ENCODE results near the gene PCNX1. TPM values are rescaled to one million over a fixed set of nuclear protein-coding genes. Genes with fewer than 3 reads are reported as not detected.

Gene PCNX1
- total and polyA plus RNA-seq, 2 donors (not counting 1 experiment from before 2014, with no cell fraction given) = 17.0 to 84.5 TPM

- Histone ChIP-seq H3K9ac (ENCODE audit: low read length) (no peak overlapping the region), H3K36me3 (replicated peaks in 1 of 2; ENCODE audit: control extremely low read depth in 1 of 2, control insufficient read depth in 1 of 2, extremely low read depth in 1 of 2, insufficient read depth in 2 of 2, low read length in 1 of 2) (no peaks in the 10 kb centered on the region), H3K4me1 (ENCODE audit: control insufficient read depth in 2 of 2, insufficient read depth in 2 of 2, low read length in 2 of 2) (peaks cover 18 to 22% of the 10 kb centered on the region in 2 donors), H3K79me2 (ENCODE audit: control insufficient read depth, insufficient read depth, low read length) (peaks cover 93% of the 10 kb centered on the region), H3K27ac (ENCODE audit: low read length in 2 of 2) (no peak overlapping the region), H3K4me2 (replicated peaks; ENCODE audit: low read depth, low read length, poor library complexity, severe bottlenecking) (peak overlapping the region; percentile 34), H3K9me3 (ENCODE audit: control extremely low read depth in 1 of 3, control insufficient read depth in 2 of 3, insufficient read depth in 1 of 3, low read length in 2 of 3) (no peaks in the 10 kb centered on the region), H4K20me1 (ENCODE audit: control insufficient read depth, insufficient read depth, low read length, poor library complexity, severe bottlenecking) (peaks cover 45% of the 10 kb centered on the region), H3K27me3 (replicated peaks in 1 of 4; ENCODE audit: control extremely low read depth in 1 of 4, control insufficient read depth in 3 of 4, insufficient read depth in 4 of 4, low read length in 3 of 4) (no peaks in the 10 kb centered on the region), H2AFZ (ENCODE audit: insufficient read depth, low read depth, low read length, poor library complexity, severe bottlenecking) (no peak overlapping the region), H3K4me3 (ENCODE audit: control extremely low read depth in 1 of 5, extremely low read depth in 1 of 5, insufficient read depth in 1 of 5, low read depth in 2 of 5, low read length in 4 of 5) (no peak overlapping the region)
- ATAC-seq (ENCODE audit: low read depth) (peak; percentile 54), DNase-seq (peak; percentile 24)
- Mint-ChIP-seq H3K4me1 (peaks cover 55% of the 10 kb centered on the region), H3K4me3 (no peak overlapping the region), H3K9me3 (ENCODE audit: insufficient read depth) (no peaks in the 10 kb centered on the region), H3K27me3 (no peaks in the 10 kb centered on the region), H3K27ac (no peak overlapping the region)
- intact Hi-C loops (cut with micrococcal nuclease) = no loop called here
- no peak for TF ChIP-seq EZH2 (IDR thresholded peaks at IDR 0.05; ENCODE audit: borderline replicate concordance, insufficient read depth, low read depth, low read length, poor library complexity, severe bottlenecking)
- no peak for TF ChIP-seq CTCF (IDR thresholded peaks at IDR 0.05)
- ChIA-PET CTCF (no interaction called here), POLR2A (no interaction called here)
- WGBS (ENCODE audit: insufficient coverage) = 57% methylated on average over 1 of the region's 2 CpGs
These were observed 17.3 kb downstream of the PCNX1 start for GRCh38 chr14:70924521-70924920.

GRCh38 chr14:70926235-70926830 lies 19.1 kb downstream of the PCNX1 start:
- intact Hi-C loops (cut with micrococcal nuclease) = no loop called here
- no peak overlapping the region for H3K4me3 ChIP-seq (ENCODE audit: control extremely low read depth in 1 of 5, extremely low read depth in 1 of 5, insufficient read depth in 1 of 5, low read depth in 2 of 5, low read length in 4 of 5)
- peaks cover 60% of the 10 kb centered on the region for H4K20me1 ChIP-seq (ENCODE audit: control insufficient read depth, insufficient read depth, low read length, poor library complexity, severe bottlenecking)
- DNase-seq = no peak
- H3K4me2 ChIP-seq (replicated peaks; ENCODE audit: low read depth, low read length, poor library complexity, severe bottlenecking) = no peak overlapping the region
- ChIA-PET POLR2A (no interaction called here), CTCF (interaction anchor here (1.0 kb wide), 1 partner anchor 19 kb away, joined by 3 read pairs; the partner anchor contains the start of gene PCNX1)
- H2AFZ ChIP-seq (ENCODE audit: insufficient read depth, low read depth, low read length, poor library complexity, severe bottlenecking) = no peak overlapping the region
- no peak overlapping the region for H3K27ac Mint-ChIP-seq
- TF ChIP-seq CTCF (IDR thresholded peaks at IDR 0.05) (no peak), EZH2 (IDR thresholded peaks at IDR 0.05; ENCODE audit: borderline replicate concordance, insufficient read depth, low read depth, low read length, poor library complexity, severe bottlenecking) (no peak)
- no CpG with 5 or more reads among the region's 5 CpGs for WGBS (ENCODE audit: insufficient coverage)
- no peaks in the 10 kb centered on the region for H3K36me3 ChIP-seq (replicated peaks in 1 of 2; ENCODE audit: control extremely low read depth in 1 of 2, control insufficient read depth in 1 of 2, extremely low read depth in 1 of 2, insufficient read depth in 2 of 2, low read length in 1 of 2)
- H3K4me3 Mint-ChIP-seq = no peak overlapping the region
- ATAC-seq (ENCODE audit: low read depth) = no peak
- H3K9ac ChIP-seq (ENCODE audit: low read length) = no peak overlapping the region
- no peaks in the 10 kb centered on the region for H3K27me3 Mint-ChIP-seq
- peaks cover 14 to 19% of the 10 kb centered on the region in 2 donors for H3K4me1 ChIP-seq (ENCODE audit: control insufficient read depth in 2 of 2, insufficient read depth in 2 of 2, low read length in 2 of 2)
- H3K9me3 Mint-ChIP-seq (ENCODE audit: insufficient read depth) = no peaks in the 10 kb centered on the region
- no peaks in the 10 kb centered on the region for H3K9me3 ChIP-seq (ENCODE audit: control extremely low read depth in 1 of 3, control insufficient read depth in 2 of 3, insufficient read depth in 1 of 3, low read length in 2 of 3)
- peaks cover 46% of the 10 kb centered on the region for H3K4me1 Mint-ChIP-seq
- no peaks in the 10 kb centered on the region for H3K27me3 ChIP-seq (replicated peaks in 1 of 4; ENCODE audit: control extremely low read depth in 1 of 4, control insufficient read depth in 3 of 4, insufficient read depth in 4 of 4, low read length in 3 of 4)
- H3K79me2 ChIP-seq (ENCODE audit: control insufficient read depth, insufficient read depth, low read length) = peaks cover 90% of the 10 kb centered on the region
- H3K27ac ChIP-seq (ENCODE audit: low read length in 2 of 2) = no peak overlapping the region
